ENCODE measurements around the gene WSB1.
"Not testable (repeated sequence)": the region's sequence is repeated elsewhere in the genome, so short reads cannot be mapped to it uniquely, and the experiment has no call there.

The WSB1 gene

DNA sequence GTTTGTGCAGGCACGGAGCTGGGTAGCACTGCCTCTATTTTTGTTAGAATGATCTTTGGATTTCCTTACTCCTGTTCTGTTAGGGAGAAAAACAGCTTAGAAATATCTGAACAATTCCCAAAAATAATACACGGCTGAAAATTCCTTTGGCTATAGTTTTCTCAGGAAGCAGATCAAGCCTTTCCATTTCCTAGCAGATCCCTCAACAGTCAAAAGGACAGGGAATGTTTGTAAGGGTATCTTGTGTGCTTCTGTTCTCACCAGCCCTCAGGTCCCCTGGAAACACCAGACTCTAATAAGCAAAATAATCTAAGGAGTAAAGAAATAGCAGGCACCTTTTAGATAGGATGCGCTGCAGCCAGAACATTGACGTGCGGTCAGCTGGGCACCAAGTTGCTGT, 30.5 kb upstream of the WSB1 start:
- H3K4me1 Mint-ChIP-seq, result no peaks in the 10 kb centered on the region

DNA sequence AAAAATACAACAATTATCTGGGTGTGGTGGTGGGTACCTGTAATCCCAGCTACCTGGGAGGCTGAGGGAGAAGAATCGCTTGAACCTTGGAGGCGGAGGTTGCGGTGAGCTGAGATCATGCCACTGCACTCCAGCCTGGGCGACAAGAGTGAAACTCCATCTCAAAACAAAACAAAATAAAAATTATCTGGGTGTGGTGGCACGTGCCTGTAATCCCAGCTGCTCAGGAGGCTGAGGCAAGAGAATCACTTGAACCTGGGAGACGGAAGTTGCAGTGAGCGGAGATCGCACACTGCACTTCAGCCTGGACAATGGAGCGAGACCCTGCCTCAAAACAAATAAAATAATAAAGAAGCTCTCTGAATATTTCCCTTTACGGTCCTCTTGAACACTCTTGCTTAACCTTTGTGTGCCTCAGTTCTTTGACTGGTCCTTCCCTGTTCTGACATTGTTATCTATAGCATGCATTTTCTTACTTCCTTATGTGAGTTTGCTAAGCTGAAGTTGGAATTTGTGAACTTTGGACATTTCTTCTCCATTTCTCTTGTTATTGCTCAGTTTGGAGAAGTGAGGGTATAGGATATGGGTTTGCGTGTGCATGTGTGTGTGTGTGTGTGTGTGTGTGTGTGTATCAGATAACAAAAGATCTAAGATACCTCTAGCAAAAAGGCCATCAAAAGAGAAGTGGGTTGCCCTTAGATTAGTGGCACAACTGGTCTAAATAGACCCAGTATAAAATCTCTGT, 29.7 kb upstream of the WSB1 start:
- Mint-ChIP-seq H3K4me3 (no peak overlapping the region), H3K27ac (ENCODE audit: low read depth) (no peak overlapping the region)

More for the DNA sequence above, 30.5 kb upstream of the WSB1 start:
- H3K27me3 Mint-ChIP-seq, result no peaks in the 10 kb centered on the region
- ATAC-seq (replicated peaks; ENCODE audit: extremely low read depth, poor library complexity, severe bottlenecking), result no peak
- H3K36me3 Mint-ChIP-seq (ENCODE audit: insufficient read depth), result no peaks in the 10 kb centered on the region
- no peak overlapping the region for H3K27ac Mint-ChIP-seq (ENCODE audit: low read depth)
- H3K4me3 Mint-ChIP-seq, result no peak overlapping the region
- no peaks in the 10 kb centered on the region for H3K9me3 Mint-ChIP-seq
- no peak for DNase-seq (ENCODE audit: low spot score in 2 of 2)

DNA sequence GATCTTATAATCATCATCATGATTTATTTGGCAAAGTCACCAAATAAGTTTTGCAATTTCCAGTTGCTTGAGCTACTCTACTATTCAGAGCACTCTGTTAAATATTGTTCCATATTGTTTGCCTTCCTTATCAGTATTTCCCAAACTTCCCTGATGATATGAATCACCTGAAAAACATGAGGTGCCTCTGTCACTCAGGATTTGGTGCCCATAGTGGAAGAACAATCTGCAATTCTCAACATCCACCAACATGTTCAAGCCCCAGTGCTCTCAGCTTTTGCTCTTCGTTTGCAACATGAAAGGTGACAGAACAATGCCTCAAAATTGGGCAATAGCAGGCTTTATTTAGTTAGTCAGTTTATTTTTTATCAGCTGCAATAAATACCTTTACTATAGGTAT, 28.6 kb upstream of the WSB1 start:
- no peak overlapping the region for H3K27ac Mint-ChIP-seq (ENCODE audit: low read depth)
- H3K27me3 Mint-ChIP-seq, result no peaks in the 10 kb centered on the region
- H3K4me1 Mint-ChIP-seq, result no peaks in the 10 kb centered on the region
- H3K4me3 Mint-ChIP-seq, result no peak overlapping the region
- H3K36me3 Mint-ChIP-seq (ENCODE audit: insufficient read depth), result no peaks in the 10 kb centered on the region
- H3K9me3 Mint-ChIP-seq, result no peaks in the 10 kb centered on the region
- DNase-seq (ENCODE audit: low spot score in 2 of 2), result no peak
- no peak for ATAC-seq (replicated peaks; ENCODE audit: extremely low read depth, poor library complexity, severe bottlenecking)

More for the DNA sequence above, 29.7 kb upstream of the WSB1 start:
- Mint-ChIP-seq H3K4me1 (no peaks in the 10 kb centered on the region), H3K27me3 (no peaks in the 10 kb centered on the region), H3K36me3 (ENCODE audit: insufficient read depth) (no peaks in the 10 kb centered on the region), H3K9me3 (no peaks in the 10 kb centered on the region)
- no peak for DNase-seq (ENCODE audit: low spot score in 2 of 2)
- no peak for ATAC-seq (replicated peaks; ENCODE audit: extremely low read depth, poor library complexity, severe bottlenecking)

DNA sequence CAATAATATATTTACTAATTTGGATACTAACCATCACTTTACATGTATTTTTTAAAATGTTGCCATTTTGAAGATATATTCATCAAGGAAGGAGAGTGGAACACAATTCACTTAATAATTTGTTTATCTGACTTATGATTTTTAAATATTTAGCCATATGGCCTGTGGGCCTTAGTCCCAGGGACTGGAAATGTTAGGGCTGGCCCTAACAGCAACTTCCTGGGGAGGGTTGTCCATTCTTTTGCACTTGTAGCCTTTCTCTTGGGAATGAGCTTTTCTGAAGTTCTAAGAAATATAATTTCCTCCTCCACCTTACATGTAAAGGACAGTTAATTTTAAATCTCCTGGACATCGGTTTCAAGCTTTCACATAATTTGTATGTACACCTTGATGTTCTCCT, 27.7 kb upstream of the WSB1 start:
- Mint-ChIP-seq H3K27ac (ENCODE audit: low read depth) (no peak overlapping the region), H3K4me1 (no peaks in the 10 kb centered on the region), H3K27me3 (no peaks in the 10 kb centered on the region), H3K9me3 (no peaks in the 10 kb centered on the region), H3K36me3 (ENCODE audit: insufficient read depth) (no peaks in the 10 kb centered on the region), H3K4me3 (no peak overlapping the region)
- ATAC-seq (replicated peaks; ENCODE audit: extremely low read depth, poor library complexity, severe bottlenecking), result no peak
- no peak for DNase-seq (ENCODE audit: low spot score in 2 of 2)

DNA sequence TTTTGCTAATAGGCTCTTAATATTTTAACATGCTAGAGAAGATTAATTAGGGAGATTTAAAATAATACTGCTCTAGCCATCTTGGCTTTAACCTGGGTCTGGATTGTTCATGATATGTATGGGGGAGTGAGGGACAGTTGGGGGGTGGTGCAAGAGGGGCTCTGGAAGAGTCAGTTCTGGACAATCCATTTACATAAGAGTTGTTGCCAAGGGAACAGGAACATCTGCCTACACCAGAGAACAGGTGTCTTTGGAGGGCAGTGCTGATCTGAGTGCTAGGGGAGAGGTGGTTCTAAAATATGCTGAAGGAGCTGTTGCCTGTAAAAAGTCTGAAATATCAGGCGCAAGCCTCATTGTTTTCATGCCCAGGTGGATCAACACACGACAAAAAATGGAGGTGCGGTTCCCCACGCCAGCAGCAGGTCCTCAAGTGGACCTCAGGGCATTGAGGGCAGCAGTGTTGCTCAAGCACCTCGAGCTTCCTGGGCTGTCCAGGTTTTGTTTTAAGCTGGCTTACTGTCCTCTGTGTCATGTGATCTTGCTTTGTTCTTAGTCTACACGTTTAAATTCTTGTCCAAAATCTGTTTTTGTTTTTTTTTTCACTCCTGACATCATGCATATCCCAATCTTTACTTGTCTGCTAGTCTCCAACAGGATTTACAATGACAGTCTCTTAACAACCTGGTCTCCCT, 25.4 kb upstream of the WSB1 start:
- H3K36me3 Mint-ChIP-seq (ENCODE audit: insufficient read depth), result no peaks in the 10 kb centered on the region
- no peaks in the 10 kb centered on the region for H3K27me3 Mint-ChIP-seq
- H3K4me3 Mint-ChIP-seq, result no peak overlapping the region
- H3K9me3 Mint-ChIP-seq, result no peaks in the 10 kb centered on the region
- DNase-seq (ENCODE audit: low spot score in 2 of 2) (no peak), ATAC-seq (replicated peaks; ENCODE audit: extremely low read depth, poor library complexity, severe bottlenecking) (no peak)
- no peaks in the 10 kb centered on the region for H3K4me1 Mint-ChIP-seq
- no peak overlapping the region for H3K27ac Mint-ChIP-seq (ENCODE audit: low read depth)

DNA sequence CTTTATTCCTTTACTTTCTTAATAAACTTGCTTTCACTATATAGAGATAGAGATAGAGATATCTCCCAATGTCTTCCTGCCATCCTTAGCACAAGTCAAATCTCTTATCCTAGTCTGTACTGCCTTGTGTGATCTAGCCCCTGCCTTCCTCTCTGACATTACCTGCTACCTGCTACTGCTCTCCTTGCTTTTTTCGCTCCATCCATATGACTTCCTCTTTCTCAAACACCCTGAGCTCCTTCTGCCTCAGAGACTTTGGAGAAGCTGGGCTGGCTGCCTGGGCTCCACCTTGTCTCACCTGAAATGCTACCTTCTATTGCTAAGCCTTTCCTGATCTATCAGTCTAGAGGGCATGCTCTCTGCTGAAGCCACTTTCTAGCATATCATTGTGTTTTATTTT, 24.7 kb upstream of the WSB1 start:
- Mint-ChIP-seq H3K4me1 (no peaks in the 10 kb centered on the region), H3K27ac (ENCODE audit: low read depth) (no peak overlapping the region), H3K9me3 (no peaks in the 10 kb centered on the region), H3K4me3 (no peak overlapping the region), H3K27me3 (no peaks in the 10 kb centered on the region), H3K36me3 (ENCODE audit: insufficient read depth) (no peaks in the 10 kb centered on the region)
- ATAC-seq (replicated peaks; ENCODE audit: extremely low read depth, poor library complexity, severe bottlenecking) (no peak), DNase-seq (ENCODE audit: low spot score in 2 of 2) (no peak)

DNA sequence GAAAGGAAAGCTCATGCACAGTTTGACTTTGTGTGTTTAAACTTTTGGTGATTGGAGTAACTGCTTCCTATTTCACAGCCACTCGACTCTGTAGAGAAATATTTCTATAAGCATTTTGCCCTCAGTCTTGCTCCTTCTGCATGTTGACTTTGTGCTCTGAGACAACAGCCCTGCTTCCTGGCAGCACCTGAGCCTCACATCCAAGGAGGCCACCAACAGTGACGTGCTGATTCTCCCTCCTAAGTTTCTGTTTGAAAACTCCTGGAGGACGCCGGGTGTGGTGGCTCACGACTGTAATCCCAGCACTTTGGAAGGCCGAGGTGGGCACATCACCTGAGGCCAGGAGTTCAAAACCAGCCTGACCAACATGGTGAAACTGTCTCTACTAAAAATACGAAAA, 23.9 kb upstream of the WSB1 start:
- Mint-ChIP-seq H3K4me1 (no peaks in the 10 kb centered on the region), H3K36me3 (ENCODE audit: insufficient read depth) (no peaks in the 10 kb centered on the region), H3K27me3 (no peaks in the 10 kb centered on the region), H3K4me3 (no peak overlapping the region), H3K9me3 (no peaks in the 10 kb centered on the region), H3K27ac (ENCODE audit: low read depth) (no peak overlapping the region)
- DNase-seq (ENCODE audit: low spot score in 2 of 2), result no peak
- no peak for ATAC-seq (replicated peaks; ENCODE audit: extremely low read depth, poor library complexity, severe bottlenecking)

DNA sequence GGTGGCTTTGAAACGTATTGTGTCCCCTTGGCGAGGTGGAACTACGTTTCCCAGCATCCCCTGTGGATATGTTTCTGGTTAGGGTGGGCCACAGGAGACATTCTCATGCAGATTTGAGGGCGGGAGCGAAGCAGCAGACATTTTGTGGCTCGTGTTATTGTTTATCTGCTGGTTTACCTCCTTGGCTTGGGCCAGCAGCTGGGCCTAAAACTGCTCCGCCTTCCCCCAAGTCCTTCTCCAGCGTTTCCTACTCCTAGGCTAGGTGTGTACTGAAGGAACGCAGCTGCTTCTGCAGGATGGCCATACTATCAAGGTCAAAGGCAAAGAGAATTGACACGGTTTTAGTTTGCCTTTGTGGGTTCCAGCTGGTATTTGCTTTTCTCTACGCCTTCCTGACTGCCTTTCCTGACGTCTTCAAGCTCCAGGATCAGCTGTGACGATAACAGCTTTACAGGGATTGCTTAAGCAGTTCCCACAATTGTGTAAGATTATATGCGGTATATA, 17.2 kb upstream of the WSB1 start:
- Mint-ChIP-seq H3K27ac (ENCODE audit: low read depth) (no peak overlapping the region), H3K4me1 (no peaks in the 10 kb centered on the region), H3K9me3 (no peaks in the 10 kb centered on the region), H3K27me3 (no peaks in the 10 kb centered on the region), H3K4me3 (no peak overlapping the region), H3K36me3 (ENCODE audit: insufficient read depth) (no peaks in the 10 kb centered on the region)
- no peak for ATAC-seq (replicated peaks; ENCODE audit: extremely low read depth, poor library complexity, severe bottlenecking)
- DNase-seq (ENCODE audit: low spot score in 2 of 2), result no peak

DNA sequence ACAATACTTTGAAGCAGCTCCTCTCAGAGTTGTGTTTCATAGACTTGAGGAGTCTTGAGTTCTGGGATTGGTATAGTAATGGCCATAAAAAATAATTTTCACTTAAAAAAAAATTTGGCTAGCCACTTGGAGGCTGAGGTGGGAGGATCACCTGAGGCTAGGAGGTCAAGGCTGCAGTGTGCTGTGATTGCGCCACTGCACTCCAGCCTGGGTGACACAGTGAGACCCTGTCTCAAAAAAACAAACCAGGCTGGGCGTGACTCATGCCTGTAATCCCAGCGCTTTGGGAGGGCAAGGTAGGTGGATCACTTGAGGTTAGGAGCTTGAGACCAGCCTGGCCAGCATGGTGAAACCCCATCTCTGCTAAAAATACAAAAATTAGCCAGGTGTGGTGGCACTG, 14.8 kb upstream of the WSB1 start:
- H3K4me1 Mint-ChIP-seq; H3K4me3 Mint-ChIP-seq; H3K36me3 Mint-ChIP-seq (ENCODE audit: insufficient read depth); H3K27ac Mint-ChIP-seq (ENCODE audit: low read depth); ATAC-seq (replicated peaks; ENCODE audit: extremely low read depth, poor library complexity, severe bottlenecking); H3K27me3 Mint-ChIP-seq; H3K9me3 Mint-ChIP-seq; DNase-seq (ENCODE audit: low spot score in 2 of 2): not testable (repeated sequence)

DNA sequence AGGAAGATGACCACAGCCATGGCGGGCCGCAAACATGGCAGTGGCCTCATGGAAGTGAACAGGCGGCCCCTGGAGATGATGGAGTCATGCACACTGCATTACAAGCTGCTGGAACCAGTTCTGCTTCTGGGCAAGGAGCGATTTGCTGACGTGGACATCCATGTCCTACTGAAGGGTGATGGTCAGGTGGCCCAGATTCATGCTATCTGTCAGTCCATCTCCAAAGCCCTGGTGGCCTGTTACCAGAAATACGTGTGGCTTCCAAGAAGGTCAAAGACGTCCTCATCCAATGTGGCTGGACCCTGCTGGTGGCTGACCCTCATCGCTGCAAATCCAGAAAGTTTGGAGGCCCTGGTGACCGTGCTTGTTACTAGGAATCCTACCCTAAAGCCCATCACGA, 13.4 kb upstream of the WSB1 start:
- H3K27ac Mint-ChIP-seq (ENCODE audit: low read depth), result no peak overlapping the region
- H3K27me3 Mint-ChIP-seq, result no peaks in the 10 kb centered on the region
- no peak for ATAC-seq (replicated peaks; ENCODE audit: extremely low read depth, poor library complexity, severe bottlenecking)
- no peaks in the 10 kb centered on the region for H3K9me3 Mint-ChIP-seq
- no peaks in the 10 kb centered on the region for H3K36me3 Mint-ChIP-seq (ENCODE audit: insufficient read depth)
- no peak for DNase-seq (ENCODE audit: low spot score in 2 of 2)
- H3K4me3 Mint-ChIP-seq, result no peak overlapping the region
- H3K4me1 Mint-ChIP-seq, result no peaks in the 10 kb centered on the region

DNA sequence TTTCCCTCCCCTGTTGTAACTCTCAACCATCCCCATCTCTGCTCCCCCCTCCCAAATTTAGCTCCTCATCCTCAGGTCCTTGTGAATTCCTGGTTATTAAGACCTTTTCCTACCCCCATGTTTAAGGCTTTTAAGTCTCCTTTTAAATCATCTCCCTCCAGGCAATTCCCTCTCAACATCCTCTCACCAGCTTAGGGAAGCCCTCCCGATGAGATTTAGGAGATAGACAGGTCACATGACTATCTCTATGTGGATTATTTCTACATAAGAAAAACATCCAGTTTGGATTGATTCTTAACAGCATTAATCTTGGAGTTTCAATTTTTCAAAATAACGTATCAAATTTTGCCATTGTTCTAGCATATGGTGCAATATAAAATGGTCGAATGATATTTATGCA, 12.5 kb upstream of the WSB1 start:
- no peaks in the 10 kb centered on the region for H3K27me3 Mint-ChIP-seq
- no peaks in the 10 kb centered on the region for H3K36me3 Mint-ChIP-seq (ENCODE audit: insufficient read depth)
- ATAC-seq (replicated peaks; ENCODE audit: extremely low read depth, poor library complexity, severe bottlenecking) (no peak), DNase-seq (ENCODE audit: low spot score in 2 of 2) (no peak)
- H3K27ac Mint-ChIP-seq (ENCODE audit: low read depth), result no peak overlapping the region
- H3K4me1 Mint-ChIP-seq, result no peaks in the 10 kb centered on the region
- no peaks in the 10 kb centered on the region for H3K9me3 Mint-ChIP-seq
- no peak overlapping the region for H3K4me3 Mint-ChIP-seq

DNA sequence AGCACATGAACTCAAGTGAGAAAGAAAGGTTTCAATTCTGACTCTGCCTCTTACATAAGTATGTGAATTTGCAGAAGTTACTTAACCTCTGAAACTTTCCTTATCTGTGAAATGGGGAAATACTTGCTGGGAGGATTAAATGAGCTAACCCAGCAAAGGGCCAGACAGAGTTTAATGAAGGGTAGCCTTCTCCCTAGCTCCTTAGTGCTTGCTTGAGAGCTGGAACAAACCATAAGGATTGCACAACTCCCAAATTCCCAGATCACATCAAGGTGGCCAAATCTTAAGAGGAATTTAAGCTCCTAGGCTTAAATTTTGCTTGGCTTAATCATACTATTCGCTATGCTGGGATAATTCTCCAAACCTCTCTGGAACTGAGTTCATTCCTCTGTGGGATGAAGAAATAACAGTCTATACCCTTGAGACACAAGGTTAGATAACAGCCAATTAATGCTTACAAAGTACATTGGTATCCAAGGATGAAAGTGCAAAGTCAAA, 11.8 kb upstream of the WSB1 start:
- no peak overlapping the region for H3K27ac Mint-ChIP-seq (ENCODE audit: low read depth)
- H3K27me3 Mint-ChIP-seq, result no peaks in the 10 kb centered on the region
- H3K36me3 Mint-ChIP-seq (ENCODE audit: insufficient read depth), result no peaks in the 10 kb centered on the region
- DNase-seq (ENCODE audit: low spot score in 2 of 2) (no peak), ATAC-seq (replicated peaks; ENCODE audit: extremely low read depth, poor library complexity, severe bottlenecking) (no peak)
- H3K9me3 Mint-ChIP-seq, result no peaks in the 10 kb centered on the region
- no peaks in the 10 kb centered on the region for H3K4me1 Mint-ChIP-seq
- no peak overlapping the region for H3K4me3 Mint-ChIP-seq

DNA sequence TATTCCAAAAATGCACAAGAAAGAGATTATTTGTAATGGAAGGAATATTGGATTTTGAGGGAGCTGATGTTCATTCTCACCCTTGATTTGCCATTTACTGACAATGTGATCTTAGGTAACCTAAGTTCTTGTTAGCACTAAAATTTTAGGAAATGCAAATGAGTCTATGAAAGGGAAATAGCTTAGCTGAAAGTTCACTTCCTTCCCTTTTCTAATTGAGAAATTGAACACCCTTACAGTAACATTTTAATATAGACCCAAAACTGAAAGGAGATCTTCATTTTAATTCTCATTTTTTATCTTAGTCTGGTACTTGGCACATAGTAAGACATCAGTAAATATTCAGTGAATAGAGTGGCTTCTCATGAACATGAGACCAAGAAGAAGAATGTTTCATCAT, 10.9 kb upstream of the WSB1 start:
- Mint-ChIP-seq H3K4me1 (no peaks in the 10 kb centered on the region), H3K36me3 (ENCODE audit: insufficient read depth) (no peaks in the 10 kb centered on the region), H3K9me3 (no peaks in the 10 kb centered on the region), H3K27ac (ENCODE audit: low read depth) (no peak overlapping the region), H3K4me3 (no peak overlapping the region), H3K27me3 (no peaks in the 10 kb centered on the region)
- DNase-seq (ENCODE audit: low spot score in 2 of 2) (no peak), ATAC-seq (replicated peaks; ENCODE audit: extremely low read depth, poor library complexity, severe bottlenecking) (no peak)
